Measurements from ENCODE around the gene KCTD12. TPM values are rescaled to one million over a fixed set of nuclear protein-coding genes. Genes with fewer than 3 reads are reported as not detected.
A peak's percentile ranks its signal among the peaks of the same experiment; 100 is the strongest.

KCTD12 gene
- total RNA-seq, 4 donors from 2014 or later, result 91.5 to 376 (median 127) TPM

DNA sequence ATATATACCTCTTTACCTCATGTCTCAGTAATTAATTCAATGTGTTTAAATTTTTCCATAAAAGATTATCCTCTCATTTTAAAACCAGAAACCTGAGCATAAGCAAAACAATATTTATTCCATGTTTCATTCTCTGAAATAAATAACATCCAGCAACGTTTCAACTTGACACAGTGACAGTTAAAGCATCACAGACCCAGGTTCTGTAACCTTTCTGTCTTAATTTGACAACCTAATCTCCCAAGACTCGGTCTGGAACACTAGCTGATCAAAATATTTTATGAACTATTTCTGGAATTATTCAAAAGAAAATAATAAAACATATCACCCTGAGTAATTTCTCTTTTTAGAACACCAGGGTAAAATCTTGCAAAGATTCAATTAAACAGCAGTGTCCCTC lies 40.3 kb downstream of the KCTD12 start:
- intact Hi-C loops (cut with DNase I; ENCODE audit: low total_unique reads), result no loop called here
- peaks cover 0 to 5% of the 10 kb centered on the region in 2 donors for H3K4me1 ChIP-seq
- TF ChIP-seq POLR2A (IDR thresholded peaks at IDR 0.05), result no peak
- TF ChIP-seq, protein P1, sequence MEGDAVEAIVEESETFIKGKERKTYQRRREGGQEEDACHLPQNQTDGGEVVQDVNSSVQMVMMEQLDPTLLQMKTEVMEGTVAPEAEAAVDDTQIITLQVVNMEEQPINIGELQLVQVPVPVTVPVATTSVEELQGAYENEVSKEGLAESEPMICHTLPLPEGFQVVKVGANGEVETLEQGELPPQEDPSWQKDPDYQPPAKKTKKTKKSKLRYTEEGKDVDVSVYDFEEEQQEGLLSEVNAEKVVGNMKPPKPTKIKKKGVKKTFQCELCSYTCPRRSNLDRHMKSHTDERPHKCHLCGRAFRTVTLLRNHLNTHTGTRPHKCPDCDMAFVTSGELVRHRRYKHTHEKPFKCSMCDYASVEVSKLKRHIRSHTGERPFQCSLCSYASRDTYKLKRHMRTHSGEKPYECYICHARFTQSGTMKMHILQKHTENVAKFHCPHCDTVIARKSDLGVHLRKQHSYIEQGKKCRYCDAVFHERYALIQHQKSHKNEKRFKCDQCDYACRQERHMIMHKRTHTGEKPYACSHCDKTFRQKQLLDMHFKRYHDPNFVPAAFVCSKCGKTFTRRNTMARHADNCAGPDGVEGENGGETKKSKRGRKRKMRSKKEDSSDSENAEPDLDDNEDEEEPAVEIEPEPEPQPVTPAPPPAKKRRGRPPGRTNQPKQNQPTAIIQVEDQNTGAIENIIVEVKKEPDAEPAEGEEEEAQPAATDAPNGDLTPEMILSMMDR (IDR thresholded peaks at IDR 0.05), result no peak
- no peak overlapping the region for H3K4me3 ChIP-seq
- no peak for DNase-seq
- no peaks in the 10 kb centered on the region for H3K27me3 ChIP-seq
- H3K9me3 ChIP-seq, result no peaks in the 10 kb centered on the region
- peak overlapping the region; percentile 58 to 60 for H3K27ac ChIP-seq
- H3K36me3 ChIP-seq, result no peaks in the 10 kb centered on the region

DNA sequence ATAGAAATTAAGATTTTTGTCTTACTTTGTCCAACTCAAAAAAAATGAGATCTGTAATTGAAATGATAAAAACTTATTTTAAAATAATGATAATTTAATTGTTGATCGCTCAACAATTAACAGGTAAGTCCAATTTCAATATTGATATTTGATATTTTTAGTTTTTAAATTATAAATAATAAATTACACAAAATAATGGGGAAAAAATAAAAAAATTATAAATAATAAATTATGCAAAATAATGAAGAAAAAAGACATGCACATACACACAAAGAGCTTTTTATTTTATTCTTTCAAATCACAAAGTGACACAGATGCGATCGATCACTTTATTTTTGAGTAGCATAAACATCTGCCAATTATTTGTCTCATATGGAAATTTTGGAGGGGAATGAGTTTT lies 40.8 kb downstream of the KCTD12 start:
- peak overlapping the region; percentile 58 to 60 for H3K27ac ChIP-seq
- H3K36me3 ChIP-seq, result no peaks in the 10 kb centered on the region
- H3K4me1 ChIP-seq, result peaks cover 0 to 5% of the 10 kb centered on the region in 2 donors
- H3K9me3 ChIP-seq, result no peaks in the 10 kb centered on the region
- TF ChIP-seq, protein P1 (IDR thresholded peaks at IDR 0.05), result no peak
- no peak for TF ChIP-seq POLR2A (IDR thresholded peaks at IDR 0.05)
- H3K27me3 ChIP-seq, result no peaks in the 10 kb centered on the region
- no peak for DNase-seq
- H3K4me3 ChIP-seq, result no peak overlapping the region
- intact Hi-C loops (cut with DNase I; ENCODE audit: low total_unique reads), result no loop called here

- DNase-seq, result no peak
- Histone ChIP-seq H3K4me1 (no peaks in the 10 kb centered on the region), H3K27me3 (no peaks in the 10 kb centered on the region), H3K9me3 (no peaks in the 10 kb centered on the region), H3K36me3 (no peaks in the 10 kb centered on the region), H3K4me3 (no peak overlapping the region), H3K27ac (no peak overlapping the region)
- intact Hi-C loops (cut with DNase I; ENCODE audit: low total_unique reads), result no loop called here
- TF ChIP-seq, protein P1 (IDR thresholded peaks at IDR 0.05), result no peak
- TF ChIP-seq POLR2A (IDR thresholded peaks at IDR 0.05), result no peak
Observed at GRCh38 chr13:76837801-76838200, 48.4 kb downstream of the KCTD12 start.

GRCh38 chr13:76836311-76836710 lies 49.9 kb downstream of the KCTD12 start:
- intact Hi-C loops (cut with DNase I; ENCODE audit: low total_unique reads), result no loop called here
- H3K4me3 ChIP-seq, result no peak overlapping the region
- no peak overlapping the region for H3K27ac ChIP-seq
- no peaks in the 10 kb centered on the region for H3K36me3 ChIP-seq
- H3K27me3 ChIP-seq, result no peaks in the 10 kb centered on the region
- no peak for TF ChIP-seq POLR2A (IDR thresholded peaks at IDR 0.05)
- TF ChIP-seq, protein P1 (IDR thresholded peaks at IDR 0.05), result no peak
- H3K4me1 ChIP-seq, result no peaks in the 10 kb centered on the region
- no peak for DNase-seq
- H3K9me3 ChIP-seq, result no peaks in the 10 kb centered on the region

DNA sequence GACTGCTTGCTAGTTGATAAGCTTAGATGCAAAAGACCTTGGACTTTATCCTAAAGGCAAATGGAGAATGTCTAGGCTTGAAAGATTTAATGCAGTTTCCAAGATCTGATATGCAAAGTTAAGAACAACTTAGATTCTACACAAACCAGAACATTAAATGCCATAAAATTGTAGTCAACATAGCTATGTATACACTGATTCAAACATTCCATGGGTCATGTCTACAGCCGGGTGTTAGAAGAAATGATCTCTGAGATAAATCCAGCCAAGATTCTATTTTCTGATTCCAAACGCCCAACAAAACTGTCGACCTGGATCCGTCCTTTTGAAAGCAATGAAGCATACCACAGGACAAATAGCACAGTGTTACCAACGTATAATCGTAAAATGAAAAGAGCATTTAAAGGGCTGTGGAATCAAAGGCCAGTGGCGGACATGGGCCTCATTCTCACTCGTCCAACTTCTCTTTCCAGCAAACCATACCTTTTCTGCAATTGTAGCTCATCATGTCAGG lies 52.7 kb downstream of the KCTD12 start:
- intact Hi-C loops (cut with DNase I; ENCODE audit: low total_unique reads), result no loop called here
- H3K9me3 ChIP-seq, result no peaks in the 10 kb centered on the region
- H3K4me1 ChIP-seq, result peaks cover 4 to 10% of the 10 kb centered on the region in 2 donors
- no peaks in the 10 kb centered on the region for H3K27me3 ChIP-seq
- H3K36me3 ChIP-seq, result no peaks in the 10 kb centered on the region
- H3K4me3 ChIP-seq, result no peak overlapping the region
- no peak for DNase-seq
- no peak overlapping the region for H3K27ac ChIP-seq
- TF ChIP-seq, protein P1 (IDR thresholded peaks at IDR 0.05), result no peak
- no peak for TF ChIP-seq POLR2A (IDR thresholded peaks at IDR 0.05)

All from uterus (tissue), 4 donors.